Fibroblast of mammary gland (primary cell): Measurements from ENCODE around the gene AP2A1.

Experiments used
- DNase-seq: peaks from one replicate; pipeline ENCODE4 v3.0.0-alpha.2; 2010; ENCODE audit warnings: low read depth
- H3K4me3 ChIP-seq: 2 replicates; pipeline ENCODE4 v1.5.1; 2011; ENCODE audit warnings: low read depth, mild to moderate bottlenecking, low read length, moderate library complexity; ENCODE audit not compliant: control insufficient read depth
- TF ChIP-seq, protein P1 (sequence below): conservative IDR thresholded peaks from 2 replicates; pipeline ENCODE4 v1.5.1; 2011; ENCODE audit warnings: low read depth, low read length, inconsistent platforms; ENCODE audit not compliant: control insufficient read depth, insufficient read depth

The AP2A1 gene

GRCh38 chr19:49829200-49829599, 62.4 kb downstream of the AP2A1 start:
- H3K4me3 ChIP-seq = no peak overlapping the region
- TF ChIP-seq, protein P1, sequence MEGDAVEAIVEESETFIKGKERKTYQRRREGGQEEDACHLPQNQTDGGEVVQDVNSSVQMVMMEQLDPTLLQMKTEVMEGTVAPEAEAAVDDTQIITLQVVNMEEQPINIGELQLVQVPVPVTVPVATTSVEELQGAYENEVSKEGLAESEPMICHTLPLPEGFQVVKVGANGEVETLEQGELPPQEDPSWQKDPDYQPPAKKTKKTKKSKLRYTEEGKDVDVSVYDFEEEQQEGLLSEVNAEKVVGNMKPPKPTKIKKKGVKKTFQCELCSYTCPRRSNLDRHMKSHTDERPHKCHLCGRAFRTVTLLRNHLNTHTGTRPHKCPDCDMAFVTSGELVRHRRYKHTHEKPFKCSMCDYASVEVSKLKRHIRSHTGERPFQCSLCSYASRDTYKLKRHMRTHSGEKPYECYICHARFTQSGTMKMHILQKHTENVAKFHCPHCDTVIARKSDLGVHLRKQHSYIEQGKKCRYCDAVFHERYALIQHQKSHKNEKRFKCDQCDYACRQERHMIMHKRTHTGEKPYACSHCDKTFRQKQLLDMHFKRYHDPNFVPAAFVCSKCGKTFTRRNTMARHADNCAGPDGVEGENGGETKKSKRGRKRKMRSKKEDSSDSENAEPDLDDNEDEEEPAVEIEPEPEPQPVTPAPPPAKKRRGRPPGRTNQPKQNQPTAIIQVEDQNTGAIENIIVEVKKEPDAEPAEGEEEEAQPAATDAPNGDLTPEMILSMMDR = no peak
- no peak for DNase-seq

- no peak for DNase-seq
- H3K4me3 ChIP-seq = no peak overlapping the region
- TF ChIP-seq, protein P1 = no peak
Measured at GRCh38 chr19:49829721-49830120, 62.9 kb downstream of the AP2A1 start.

- TF ChIP-seq, protein P1 = no peak
- no peak overlapping the region for H3K4me3 ChIP-seq
- no peak for DNase-seq
Measured at GRCh38 chr19:49830766-49831165, 64.0 kb downstream of the AP2A1 start.

- TF ChIP-seq, protein P1 = no peak
- DNase-seq = no peak
- no peak overlapping the region for H3K4me3 ChIP-seq
Measured at GRCh38 chr19:49831592-49831991, 64.8 kb downstream of the AP2A1 start.

GRCh38 chr19:49832556-49832955, 65.8 kb downstream of the AP2A1 start:
- no peak for DNase-seq
- H3K4me3 ChIP-seq = no peak overlapping the region
- TF ChIP-seq, protein P1 = no peak

DNA sequence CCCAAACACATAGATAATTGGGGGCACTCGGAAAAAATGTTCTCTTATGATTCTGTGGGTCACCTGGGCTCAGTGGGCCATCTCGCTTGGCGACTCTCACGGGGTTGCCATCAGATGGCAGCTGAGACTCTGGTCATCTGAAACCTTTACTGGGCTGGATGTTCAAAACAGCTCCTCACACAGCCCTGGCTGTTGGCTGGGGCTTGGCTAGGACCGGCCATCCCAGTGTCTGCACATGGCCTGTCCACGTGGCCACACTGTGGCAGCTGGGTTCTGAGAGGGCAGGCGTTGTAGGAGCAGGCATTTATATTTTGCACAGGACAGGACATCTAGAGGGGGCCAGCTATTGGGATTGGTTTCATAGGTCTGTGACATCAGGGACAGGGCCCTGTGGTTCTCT, 66.8 kb downstream of the AP2A1 start:
- H3K4me3 ChIP-seq = no peak overlapping the region
- TF ChIP-seq, protein P1 = no peak
- no peak for DNase-seq

DNA sequence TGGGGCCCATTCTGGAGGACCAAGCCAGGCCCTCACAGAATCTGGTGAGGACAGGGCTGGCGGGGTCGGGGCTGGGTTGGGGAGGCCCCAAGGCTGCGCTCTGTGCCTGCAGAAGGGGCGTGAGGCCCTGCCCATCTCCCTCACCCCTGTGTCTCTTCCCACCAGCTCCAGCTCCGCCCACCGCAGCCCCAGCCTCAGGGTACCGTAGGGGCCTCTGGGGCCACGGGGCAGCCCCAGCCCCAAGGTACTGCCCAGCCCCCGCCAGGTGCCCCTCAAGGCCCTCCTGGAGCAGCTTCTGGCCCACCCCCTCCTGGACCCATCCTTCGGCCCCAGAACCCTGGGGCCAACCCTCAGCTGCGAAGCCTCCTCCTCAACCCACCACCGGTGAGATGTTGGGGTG, 68.8 kb downstream of the AP2A1 start:
- TF ChIP-seq, protein P1 = no peak
- no peak overlapping the region for H3K4me3 ChIP-seq
- no peak for DNase-seq
